Activated naive CD4-positive, alpha-beta T cell treated with Interleukin-2 at 50 U/mL for 16 hours (primary cell): ENCODE data around the gene ACSL5.

Experiments used
- DNase-seq: peaks from one replicate; pipeline ENCODE4 v3.0.0-alpha.2; 2020

The ACSL5 gene

GRCh38 chr10:112471878-112472487, 98.1 kb downstream of the ACSL5 start:
- DNase-seq, result no peak

GRCh38 chr10:112475575-112476218, 101.8 kb downstream of the ACSL5 start:
- DNase-seq, result no peak
